Adrenal gland (tissue), 5 donors: ENCODE measurements around the gene MAML2.

Experiments
- POLR2A ChIP-seq, 2 donors: fragments of 450-650 bp; IDR thresholded peaks; one replicate each; pipeline ENCODE4 v1.6.1; 2017; ENCODE audit warnings: antibody characterized with exemption in 2 of 2, mild to moderate bottlenecking in 2 of 2, moderate library complexity in 1 of 2
- TF ChIP-seq, protein P1 (sequence below), 6 experiments: fragments of 450-650 bp in 4 of 6; fragments of 200-600 bp in 2 of 6; sonication (generic) in 1 of 6; IDR thresholded peaks; 1 replicate in 5 of 6; 2 replicates in 1 of 6; pipeline versions ENCODE4 v1.5.1 to v1.8.0; 2016 to 2021; ENCODE audit warnings: antibody characterized with exemption in 6 of 6, mild to moderate bottlenecking in 2 of 6, moderate library complexity in 1 of 6
- donor health status: DM: no; HTN: no; CAD: no.

GRCh38 chr11:96329855-96330510, 13.0 kb downstream of the MAML2 start:
- TF ChIP-seq, protein P1, sequence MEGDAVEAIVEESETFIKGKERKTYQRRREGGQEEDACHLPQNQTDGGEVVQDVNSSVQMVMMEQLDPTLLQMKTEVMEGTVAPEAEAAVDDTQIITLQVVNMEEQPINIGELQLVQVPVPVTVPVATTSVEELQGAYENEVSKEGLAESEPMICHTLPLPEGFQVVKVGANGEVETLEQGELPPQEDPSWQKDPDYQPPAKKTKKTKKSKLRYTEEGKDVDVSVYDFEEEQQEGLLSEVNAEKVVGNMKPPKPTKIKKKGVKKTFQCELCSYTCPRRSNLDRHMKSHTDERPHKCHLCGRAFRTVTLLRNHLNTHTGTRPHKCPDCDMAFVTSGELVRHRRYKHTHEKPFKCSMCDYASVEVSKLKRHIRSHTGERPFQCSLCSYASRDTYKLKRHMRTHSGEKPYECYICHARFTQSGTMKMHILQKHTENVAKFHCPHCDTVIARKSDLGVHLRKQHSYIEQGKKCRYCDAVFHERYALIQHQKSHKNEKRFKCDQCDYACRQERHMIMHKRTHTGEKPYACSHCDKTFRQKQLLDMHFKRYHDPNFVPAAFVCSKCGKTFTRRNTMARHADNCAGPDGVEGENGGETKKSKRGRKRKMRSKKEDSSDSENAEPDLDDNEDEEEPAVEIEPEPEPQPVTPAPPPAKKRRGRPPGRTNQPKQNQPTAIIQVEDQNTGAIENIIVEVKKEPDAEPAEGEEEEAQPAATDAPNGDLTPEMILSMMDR (IDR thresholded peaks at IDR 0.05): no peak
- TF ChIP-seq POLR2A (IDR thresholded peaks at IDR 0.05): no peak
